Activated T-helper 2 cell treated with anti-CD3 and anti-CD28 coated beads, Interferon-gamma antibody, Interleukin-2, Interleukin-4, amounts not matched to agents 10 μg/mL and 5 μg/mL and 100 μg/mL, durations not matched to agents 14 hours and 24 hours and 36 hours (primary cell): ENCODE measurements around the gene MUC2. TPM values are rescaled to one million over a fixed set of nuclear protein-coding genes. Genes with fewer than 3 reads are reported as not detected.

Experiments
- DNase-seq: peaks from one replicate; pipeline ENCODE4 v3.0.0; 2021; ENCODE audit warnings: low spot score
- H3K27ac Mint-ChIP-seq: one replicate; pipeline ENCODE4 v1.8.0; 2021; ENCODE audit warnings: mixed read lengths
- H3K27me3 Mint-ChIP-seq: one replicate; pipeline ENCODE4 v1.8.0; 2021; ENCODE audit warnings: low read depth, mixed read lengths
- H3K36me3 Mint-ChIP-seq: one replicate; pipeline ENCODE4 v1.8.0; 2021; ENCODE audit warnings: low read depth, mixed read lengths
- H3K4me1 Mint-ChIP-seq: one replicate; pipeline ENCODE4 v1.8.0; 2021; ENCODE audit warnings: low read depth, mixed read lengths
- H3K4me3 Mint-ChIP-seq: one replicate; pipeline ENCODE4 v1.8.0; 2021; ENCODE audit warnings: low read depth, mild to moderate bottlenecking, moderate library complexity, mixed read lengths
- H3K9me3 Mint-ChIP-seq: one replicate; pipeline ENCODE4 v1.8.0; 2021; ENCODE audit warnings: mixed read lengths
- intact Hi-C: fragments of 100-400 bp; cut with micrococcal nuclease; formaldehyde crosslinking; loops from one replicate; pipeline ENCODE4 v1.15.1; 2023
- total RNA-seq: library from RNA; stranded (reverse); gene quantifications from 2 replicates; pipeline ENCODE4 v1.2.3, GENCODE V29; 2022

MUC2 gene
- total RNA-seq, 1 donor from 2014 or later, result not detected

GRCh38 chr11:1050581-1051355 is 23.9 kb upstream of the MUC2 start:
- Mint-ChIP-seq H3K27me3 (peaks cover 6% of the 10 kb centered on the region), H3K36me3 (no peaks in the 10 kb centered on the region), H3K4me3 (no peak overlapping the region), H3K27ac (no peak overlapping the region), H3K4me1 (no peaks in the 10 kb centered on the region), H3K9me3 (no peaks in the 10 kb centered on the region)
- intact Hi-C loops, result loop anchor here (1.0 to 5.0 kb wide), 2 partner anchors 123 to 202 kb away; partner anchors contain the start of gene AP2A2
- DNase-seq, result peak; percentile 63

DNA sequence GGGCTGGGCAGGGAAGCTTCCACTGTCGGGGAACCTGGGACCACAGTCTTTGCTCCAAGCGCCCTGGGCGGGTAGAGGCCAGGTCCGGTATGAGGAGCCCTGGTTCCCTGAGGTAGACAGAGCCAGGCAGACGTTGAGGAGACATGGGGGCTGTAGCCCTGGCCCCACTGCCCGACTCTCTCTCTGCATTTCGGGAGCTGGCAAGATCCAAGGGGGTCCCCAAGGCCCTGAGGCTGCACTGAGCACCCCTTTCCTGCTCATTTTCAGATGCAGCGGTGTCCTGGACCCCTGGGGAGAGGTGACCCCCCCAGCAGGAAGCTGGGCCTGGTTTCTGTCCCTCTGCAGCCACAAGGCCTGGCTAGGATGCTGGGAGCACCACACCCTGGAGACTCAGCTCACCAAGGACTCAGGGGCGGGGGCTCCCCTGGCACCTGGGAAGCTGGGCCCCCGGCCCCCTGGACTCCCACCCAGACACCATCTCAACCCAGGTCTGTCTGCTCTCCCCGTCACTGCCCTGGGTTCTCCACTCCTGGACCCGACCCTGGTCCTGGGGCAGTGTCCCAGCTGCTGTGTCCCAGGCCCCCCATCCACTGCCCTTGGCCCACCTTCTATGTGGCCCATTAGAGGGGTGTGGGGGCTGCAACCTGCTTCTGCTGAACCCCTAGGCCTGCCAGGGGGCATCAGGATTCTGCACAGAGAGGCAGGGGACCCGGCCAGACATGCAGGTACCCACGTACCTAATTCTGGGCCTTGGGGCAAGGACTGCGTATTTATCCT is 23.1 kb upstream of the MUC2 start:
- Mint-ChIP-seq H3K36me3 (no peaks in the 10 kb centered on the region), H3K4me1 (no peaks in the 10 kb centered on the region), H3K27me3 (peaks cover 3% of the 10 kb centered on the region), H3K27ac (no peak overlapping the region), H3K4me3 (no peak overlapping the region), H3K9me3 (no peaks in the 10 kb centered on the region)
- intact Hi-C loops, result loop anchor here (1.0 to 5.0 kb wide), 2 partner anchors 124 to 203 kb away; partner anchors contain the start of gene AP2A2
- no peak for DNase-seq

GRCh38 chr11:1052133-1053011 is 22.3 kb upstream of the MUC2 start:
- no peaks in the 10 kb centered on the region for H3K36me3 Mint-ChIP-seq
- H3K27ac Mint-ChIP-seq, result no peak overlapping the region
- H3K27me3 Mint-ChIP-seq, result no peaks in the 10 kb centered on the region
- no peaks in the 10 kb centered on the region for H3K4me1 Mint-ChIP-seq
- DNase-seq, result no peak
- intact Hi-C loops, result loop anchor here (5.0 kb wide), 1 partner anchor 125 kb away; the partner anchor contains the start of gene AP2A2
- H3K4me3 Mint-ChIP-seq, result no peak overlapping the region
- H3K9me3 Mint-ChIP-seq, result no peaks in the 10 kb centered on the region

GRCh38 chr11:1053121-1053901 is 21.4 kb upstream of the MUC2 start:
- intact Hi-C loops, result loop anchor here (5.0 kb wide), 1 partner anchor 126 kb away; the partner anchor contains the start of gene AP2A2
- H3K36me3 Mint-ChIP-seq, result no peaks in the 10 kb centered on the region
- no peaks in the 10 kb centered on the region for H3K9me3 Mint-ChIP-seq
- H3K4me1 Mint-ChIP-seq, result no peaks in the 10 kb centered on the region
- H3K27me3 Mint-ChIP-seq, result no peaks in the 10 kb centered on the region
- no peak overlapping the region for H3K27ac Mint-ChIP-seq
- no peak for DNase-seq
- H3K4me3 Mint-ChIP-seq, result no peak overlapping the region

DNA sequence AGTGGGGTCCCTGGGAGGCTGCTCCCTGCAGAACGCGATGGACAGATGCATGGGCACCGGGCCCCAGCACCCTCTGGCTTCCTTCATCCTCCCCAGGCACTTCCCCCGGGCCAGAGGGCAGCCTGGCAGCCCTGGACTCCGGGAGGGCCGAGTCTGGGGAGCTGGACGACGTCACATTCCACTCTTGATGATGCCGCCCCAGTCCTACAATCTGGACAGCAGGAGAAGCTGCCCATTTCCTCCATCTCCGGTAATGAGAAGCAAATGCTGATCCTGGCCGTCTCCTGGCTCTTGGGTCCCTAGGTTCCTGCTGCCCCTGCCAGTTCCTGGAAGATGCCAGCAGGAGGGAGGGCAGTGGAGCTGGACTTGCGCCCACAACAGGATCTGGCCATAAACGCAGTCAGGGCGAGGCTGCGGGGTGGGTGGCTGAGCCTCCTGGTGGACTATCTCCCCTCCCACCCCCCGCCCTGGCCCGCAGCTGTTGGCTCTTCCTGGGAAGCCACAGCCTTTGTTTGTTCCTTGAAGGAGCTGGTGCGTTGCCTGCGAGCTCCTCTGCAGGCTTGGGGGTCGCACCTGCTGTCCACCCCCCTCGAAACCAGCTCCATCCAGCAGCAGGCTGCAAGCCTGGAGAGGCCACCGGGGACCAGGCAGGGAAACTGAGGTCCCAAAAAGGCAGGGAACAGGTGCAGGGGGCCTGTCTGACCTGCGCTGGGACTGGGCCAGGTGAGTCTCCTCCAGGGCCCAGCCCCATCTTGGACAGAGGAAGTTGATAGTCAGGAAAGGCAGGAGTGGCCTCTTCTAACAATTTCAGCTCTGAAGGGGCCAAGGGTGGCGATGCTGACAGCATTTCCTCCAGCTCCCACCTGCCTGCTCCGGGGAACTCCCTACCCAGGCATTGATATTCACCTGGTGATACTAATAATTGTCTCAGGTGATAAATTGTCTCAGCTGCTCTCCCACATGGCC is 20.2 kb upstream of the MUC2 start:
- Mint-ChIP-seq H3K36me3 (no peaks in the 10 kb centered on the region), H3K27ac (no peak overlapping the region), H3K4me1 (no peaks in the 10 kb centered on the region), H3K27me3 (no peaks in the 10 kb centered on the region), H3K4me3 (no peak overlapping the region), H3K9me3 (no peaks in the 10 kb centered on the region)
- no peak for DNase-seq
- intact Hi-C loops, result loop anchor here (5.0 kb wide), 1 partner anchor 127 kb away; the partner anchor contains the start of gene AP2A2

DNA sequence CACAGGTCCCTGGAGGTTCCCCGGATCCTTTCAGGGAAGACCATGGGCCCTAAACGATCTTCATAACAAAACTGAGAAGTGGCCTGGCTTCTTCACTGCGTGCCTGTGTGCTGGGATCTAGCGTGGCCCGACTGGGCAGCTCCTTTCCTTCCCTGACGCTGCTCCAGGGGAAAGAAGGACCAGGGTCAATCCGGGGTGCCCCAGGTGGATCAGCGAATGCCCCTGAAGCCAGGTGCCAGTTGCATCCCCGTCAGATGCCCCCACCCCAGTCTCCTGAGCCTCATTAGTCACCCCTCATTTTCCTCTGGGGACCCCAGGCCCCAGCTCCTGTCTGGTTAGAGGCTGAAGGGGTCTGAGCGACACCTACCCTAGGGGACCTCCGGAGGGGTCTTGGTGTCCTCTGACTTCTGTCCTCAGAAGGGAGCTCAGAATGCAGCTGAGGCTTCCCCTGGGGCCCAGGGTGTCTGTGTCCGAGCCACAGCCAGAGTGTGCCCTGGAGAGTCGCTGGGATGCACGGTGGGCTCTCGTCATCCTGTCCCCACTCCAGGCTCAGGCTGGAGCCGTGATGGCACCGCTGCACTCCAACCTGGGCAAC is 19.5 kb upstream of the MUC2 start:
- Mint-ChIP-seq H3K4me3 (no peak overlapping the region), H3K9me3 (no peaks in the 10 kb centered on the region), H3K27ac (no peak overlapping the region), H3K4me1 (no peaks in the 10 kb centered on the region), H3K36me3 (no peaks in the 10 kb centered on the region), H3K27me3 (no peaks in the 10 kb centered on the region)
- no peak for DNase-seq
- intact Hi-C loops, result no loop called here

DNA sequence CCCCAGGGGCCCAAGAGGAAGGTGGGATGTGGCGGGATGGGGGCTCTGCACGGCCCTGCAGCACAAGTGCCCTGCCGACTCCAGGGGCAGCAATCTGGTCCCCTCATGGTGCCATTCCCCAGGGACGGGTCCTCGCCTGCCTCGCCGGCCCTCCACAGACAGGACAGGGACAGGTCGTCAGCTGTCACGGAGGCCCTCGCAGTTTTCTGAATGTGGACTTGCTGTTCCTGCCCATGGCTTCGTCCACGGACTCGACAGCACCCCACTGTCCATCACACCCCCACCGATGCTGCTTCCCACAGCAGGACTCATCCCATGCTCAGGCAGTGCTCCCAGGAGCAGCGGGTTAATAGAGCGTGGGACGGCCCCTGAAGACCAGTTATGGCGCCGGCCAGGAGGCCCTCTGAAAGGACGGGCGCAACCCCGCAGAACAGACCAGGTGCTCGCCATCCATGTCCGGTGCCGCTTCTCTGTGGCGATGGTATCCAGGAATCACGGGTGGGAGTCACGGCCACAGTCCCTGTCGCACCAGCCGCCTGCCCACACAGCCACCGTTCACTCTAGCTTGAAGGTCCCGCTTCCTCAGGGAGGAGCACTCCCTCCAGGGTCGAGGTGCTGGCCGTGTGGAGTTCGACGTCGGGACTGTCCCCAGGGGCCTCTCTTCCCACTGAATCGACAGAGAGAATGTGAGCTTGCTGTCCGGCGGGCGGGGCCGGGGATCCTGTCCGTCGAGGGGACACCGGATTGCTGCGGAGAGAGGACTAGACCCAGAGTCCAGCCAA is 18.5 kb upstream of the MUC2 start:
- intact Hi-C loops, result no loop called here
- H3K27me3 Mint-ChIP-seq, result no peaks in the 10 kb centered on the region
- no peak overlapping the region for H3K27ac Mint-ChIP-seq
- H3K36me3 Mint-ChIP-seq, result no peaks in the 10 kb centered on the region
- no peaks in the 10 kb centered on the region for H3K4me1 Mint-ChIP-seq
- no peak for DNase-seq
- H3K4me3 Mint-ChIP-seq, result no peak overlapping the region
- H3K9me3 Mint-ChIP-seq, result no peaks in the 10 kb centered on the region

DNA sequence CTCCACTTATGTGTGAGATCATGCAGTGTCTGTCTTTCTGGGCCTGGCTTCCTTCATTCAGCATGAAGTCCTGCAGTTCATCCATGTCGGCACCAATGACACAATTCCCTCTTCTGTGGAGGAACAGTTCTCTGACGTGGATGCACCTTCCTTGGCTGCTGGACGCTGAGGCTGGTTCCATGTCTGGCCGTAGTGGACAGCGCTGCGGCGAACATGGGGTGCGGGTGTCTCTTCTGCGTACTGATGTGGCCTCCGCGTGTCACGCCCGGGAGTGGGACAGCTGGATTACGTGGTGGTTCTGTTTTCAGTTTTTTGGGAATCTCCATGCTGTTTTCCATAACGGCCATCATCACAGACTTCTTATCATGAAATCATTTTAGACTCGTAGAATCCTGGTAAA is 16.9 kb upstream of the MUC2 start:
- peaks cover 5% of the 10 kb centered on the region for H3K27me3 Mint-ChIP-seq
- H3K9me3 Mint-ChIP-seq, result peaks cover 9% of the 10 kb centered on the region
- DNase-seq, result no peak
- intact Hi-C loops, result no loop called here
- H3K27ac Mint-ChIP-seq, result no peak overlapping the region
- H3K4me3 Mint-ChIP-seq, result no peak overlapping the region
- no peaks in the 10 kb centered on the region for H3K4me1 Mint-ChIP-seq
- no peaks in the 10 kb centered on the region for H3K36me3 Mint-ChIP-seq

GRCh38 chr11:1059759-1060158 is 14.9 kb upstream of the MUC2 start:
- DNase-seq, result no peak
- intact Hi-C loops, result no loop called here

DNA sequence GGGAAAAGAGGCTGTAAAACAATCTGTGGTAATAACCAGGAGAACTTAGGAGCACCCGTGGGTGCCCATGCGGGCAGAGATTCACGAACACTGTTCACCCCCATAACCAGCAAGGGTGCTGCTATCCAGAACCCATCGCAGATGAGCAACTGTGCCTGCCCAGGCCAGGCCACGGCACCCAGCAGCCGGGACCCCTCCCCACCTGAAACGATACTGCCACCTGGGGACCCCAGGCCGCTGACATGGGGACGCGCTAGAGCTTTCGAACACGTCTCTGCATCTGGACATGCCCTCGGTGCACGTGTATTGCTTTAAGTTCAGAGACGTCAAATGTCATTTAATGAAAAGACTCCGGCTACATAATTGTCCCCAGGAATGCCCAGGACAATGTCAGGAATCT is 14.3 kb upstream of the MUC2 start:
- Mint-ChIP-seq H3K36me3 (no peaks in the 10 kb centered on the region), H3K27me3 (peaks cover 11% of the 10 kb centered on the region), H3K9me3 (peaks cover 9% of the 10 kb centered on the region), H3K4me3 (no peak overlapping the region), H3K4me1 (peaks cover 2% of the 10 kb centered on the region), H3K27ac (no peak overlapping the region)
- intact Hi-C loops, result no loop called here
- DNase-seq, result no peak

More at GRCh38 chr11:1059759-1060158, 14.9 kb upstream of the MUC2 start:
- Mint-ChIP-seq H3K27me3 (peaks cover 11% of the 10 kb centered on the region), H3K4me3 (no peak overlapping the region), H3K36me3 (no peaks in the 10 kb centered on the region), H3K4me1 (peaks cover 2% of the 10 kb centered on the region), H3K27ac (no peak overlapping the region), H3K9me3 (peaks cover 9% of the 10 kb centered on the region)
